H1 (cell line): Measurements from ENCODE around the gene BABAM2. TPM values are rescaled to one million over a fixed set of nuclear protein-coding genes. Genes with fewer than 3 reads are reported as not detected.

Source experiments
- CTCF ChIA-PET: fragments of 300-600 bp; sonication (Branson Sonifier 250); formaldehyde crosslinking; loops from one replicate; lab custom pipeline; 2021; ENCODE audit not compliant: partially characterized antibody; lab: Charles Lee
- POLR2A ChIA-PET: fragments of 300-600 bp; sonication (Branson Sonifier 250); formaldehyde crosslinking; loops from one replicate; lab custom pipeline; 2021; ENCODE audit warnings: inconsistent platforms; ENCODE audit not compliant: partially characterized antibody; lab: Charles Lee
- DNase-seq, 2 experiments: peaks; one replicate each; pipeline versions ENCODE4 v3.0.0 to v3.0.0-alpha.2; 2010 to 2022; ENCODE audit warnings: low spot score in 2 of 2, low read depth in 1 of 2, mixed read lengths in 1 of 2
- FAIRE-seq: peaks from 2 replicates; lab custom pipeline; 2011; peaks lifted over from hg19 to GRCh38; lab: Jason Lieb, UNC
- H2AFZ ChIP-seq: 2 replicates; pipeline ENCODE4 v1.8.1; 2012; ENCODE audit warnings: low read length, inconsistent platforms
- H2AK5ac ChIP-seq: 2 replicates; pipeline ENCODE4 v1.6.1; 2013; ENCODE audit warnings: low read depth, low read length
- H2BK120ac ChIP-seq: replicated peaks from 2 replicates; pipeline ENCODE3; 2013; ENCODE audit warnings: low read depth, low read length, inconsistent platforms
- H2BK12ac ChIP-seq: 2 replicates; pipeline ENCODE4 v1.6.1; 2013; ENCODE audit warnings: low read depth, low read length
- H2BK15ac ChIP-seq: 2 replicates; pipeline ENCODE4 v1.6.1; 2013; ENCODE audit warnings: low read length
- H2BK20ac ChIP-seq: 2 replicates; pipeline ENCODE4 v1.6.1; 2013; ENCODE audit warnings: low read length
- H2BK5ac ChIP-seq: 2 replicates; pipeline ENCODE4 v1.6.1; 2013; ENCODE audit warnings: low read depth, low read length
- H3K14ac ChIP-seq: 2 replicates; pipeline ENCODE4 v1.6.1; 2013; ENCODE audit warnings: inconsistent platforms; ENCODE audit not compliant: insufficient read length
- H3K18ac ChIP-seq: 2 replicates; pipeline ENCODE4 v1.6.1; 2013; ENCODE audit warnings: low read length; ENCODE audit errors: extremely low read depth
- H3K23ac ChIP-seq: 2 replicates; pipeline ENCODE4 v1.6.1; 2013; ENCODE audit warnings: inconsistent platforms; ENCODE audit not compliant: insufficient read length
- H3K23me2 ChIP-seq: 2 replicates; pipeline ENCODE4 v1.6.1; 2013; ENCODE audit warnings: low read depth, low read length
- H3K27ac ChIP-seq: 2 replicates; pipeline ENCODE4 v1.6.1; 2011; ENCODE audit warnings: low read depth, low read length, inconsistent platforms
- H3K27me3 ChIP-seq, 4 experiments: replicated peaks in 1 of 4; 1 replicate in 1 of 4; 2 replicates in 3 of 4; pipeline versions ENCODE4 v1.6.1 to v1.8.1; 2011 to 2013; ENCODE audit warnings: low read length in 3 of 4, mild to moderate bottlenecking in 3 of 4, inconsistent platforms in 2 of 4, mixed read lengths in 2 of 4, moderate library complexity in 1 of 4; ENCODE audit not compliant: control insufficient read depth in 3 of 4, insufficient read depth in 3 of 4; ENCODE audit errors: extremely low read depth in 1 of 4
- H3K36me3 ChIP-seq, 4 experiments: 2 replicates each; pipeline versions ENCODE4 v1.6.1 to v1.8.1; 2011 to 2013; ENCODE audit warnings: mild to moderate bottlenecking in 4 of 4, low read length in 3 of 4, moderate library complexity in 2 of 4, control low read depth in 1 of 4, inconsistent platforms in 1 of 4; ENCODE audit not compliant: insufficient read depth in 4 of 4, control insufficient read depth in 2 of 4
- H3K4ac ChIP-seq: replicated peaks from 2 replicates; pipeline ENCODE3; 2013; ENCODE audit warnings: low read length, low read depth, mixed read lengths, inconsistent platforms; ENCODE audit not compliant: insufficient read length
- H3K4me1 ChIP-seq, 4 experiments: replicated peaks in 1 of 4; 1 replicate in 1 of 4; 2 replicates in 3 of 4; pipeline versions ENCODE4 v1.6.1 to v1.8.1; 2011 to 2013; ENCODE audit warnings: low read length in 3 of 4, inconsistent platforms in 2 of 4, mixed read lengths in 1 of 4; ENCODE audit not compliant: insufficient read depth in 4 of 4, control insufficient read depth in 3 of 4
- H3K4me2 ChIP-seq, 2 experiments: 2 replicates each; pipeline versions ENCODE4 v1.6.1 to v1.8.1; 2011 to 2013; ENCODE audit warnings: low read depth in 2 of 2, low read length in 2 of 2, control low read depth in 1 of 2, inconsistent platforms in 1 of 2, mild to moderate bottlenecking in 1 of 2; ENCODE audit not compliant: insufficient read depth in 1 of 2
- H3K4me3 ChIP-seq, 4 experiments: fragments of 200-600, 300-600 bp in 1 of 4; sonication (generic), shearing (Covaris generic), sonication (Bioruptor Twin) in 1 of 4; 2 replicates each; pipeline versions ENCODE4 v1.5.1 to v1.8.1; 2011 to 2016; ENCODE audit warnings: low read length in 4 of 4, low read depth in 3 of 4, control low read depth in 2 of 4, inconsistent platforms in 2 of 4, mild to moderate bottlenecking in 2 of 4, mixed read lengths in 1 of 4, moderate library complexity in 1 of 4; ENCODE audit not compliant: insufficient read depth in 2 of 4; ENCODE audit errors: extremely low read depth in 1 of 4
- H3K56ac ChIP-seq: replicated peaks from 2 replicates; pipeline ENCODE3; 2013; ENCODE audit warnings: low read depth, mild to moderate bottlenecking, mixed read lengths, low read length, inconsistent platforms; ENCODE audit not compliant: insufficient read length
- H3K79me1 ChIP-seq: 2 replicates; pipeline ENCODE4 v1.6.1; 2013; ENCODE audit warnings: low read depth, low read length, control low read depth
- H3K79me2 ChIP-seq, 2 experiments: 2 replicates each; pipeline versions ENCODE4 v1.6.1 to v1.8.1; 2012 to 2013; ENCODE audit warnings: low read length in 2 of 2, mild to moderate bottlenecking in 2 of 2, inconsistent platforms in 1 of 2; ENCODE audit not compliant: insufficient read depth in 2 of 2, control insufficient read depth in 1 of 2
- H3K9ac ChIP-seq, 4 experiments: replicated peaks in 1 of 4; 1 replicate in 1 of 4; 2 replicates in 3 of 4; pipeline versions ENCODE4 v1.6.1 to v1.8.1; 2011 to 2013; ENCODE audit warnings: low read depth in 3 of 4, low read length in 3 of 4, control low read depth in 2 of 4, mild to moderate bottlenecking in 2 of 4, moderate library complexity in 2 of 4, inconsistent platforms in 1 of 4; ENCODE audit errors: extremely low read depth in 1 of 4
- H3K9me3 ChIP-seq, 2 experiments: 2 replicates each; pipeline versions ENCODE4 v1.6.1 to v1.8.1; 2012 to 2013; ENCODE audit warnings: mild to moderate bottlenecking in 2 of 2, moderate library complexity in 2 of 2, control low read depth in 1 of 2, inconsistent platforms in 1 of 2, low read depth in 1 of 2, low read length in 1 of 2, mixed read lengths in 1 of 2; ENCODE audit not compliant: insufficient read depth in 2 of 2
- H4K20me1 ChIP-seq, 2 experiments: replicated peaks in 1 of 2; 2 replicates each; pipeline versions ENCODE3 to v1.8.1; 2011 to 2013; ENCODE audit warnings: inconsistent platforms in 2 of 2, low read length in 2 of 2, mild to moderate bottlenecking in 1 of 2; ENCODE audit not compliant: insufficient read depth in 2 of 2, control insufficient read depth in 1 of 2
- H4K5ac ChIP-seq: 2 replicates; pipeline ENCODE4 v1.6.1; 2013; ENCODE audit warnings: low read length, low read depth, mixed read lengths, inconsistent platforms; ENCODE audit not compliant: insufficient read length
- H4K8ac ChIP-seq: 2 replicates; pipeline ENCODE4 v1.8.0; 2013; ENCODE audit warnings: mild to moderate bottlenecking, moderate library complexity, low read length, inconsistent platforms; ENCODE audit not compliant: insufficient read depth; ENCODE audit errors: extremely low read depth
- H4K91ac ChIP-seq: replicated peaks from 2 replicates; pipeline ENCODE3; 2013; ENCODE audit warnings: low read length, mixed read lengths, inconsistent platforms; ENCODE audit not compliant: insufficient read length
- CTCF ChIP-seq, 3 experiments: IDR thresholded peaks; 1 replicate in 2 of 3; 2 replicates in 1 of 3; pipeline versions ENCODE4 v1.5.1 to v1.6.1; 2011; ENCODE audit warnings: low read length in 3 of 3, mild to moderate bottlenecking in 3 of 3, inconsistent platforms in 2 of 3, low read depth in 1 of 3, moderate library complexity in 1 of 3; ENCODE audit not compliant: insufficient read depth in 1 of 3; ENCODE audit errors: control extremely low read depth in 1 of 3
- E2F6 ChIP-seq: IDR thresholded peaks from 2 replicates; pipeline ENCODE4 v1.6.1; 2012; ENCODE audit warnings: inconsistent platforms
- GABPA ChIP-seq: IDR thresholded peaks from 2 replicates; pipeline ENCODE4 v1.6.1; 2011; ENCODE audit warnings: mild to moderate bottlenecking, low read length, moderate library complexity, borderline replicate concordance; ENCODE audit not compliant: insufficient read depth
- GTF2F1 ChIP-seq: IDR thresholded peaks from 2 replicates; pipeline ENCODE4 v1.6.1; 2012; ENCODE audit warnings: low read depth, low read length, improper control_type of control experiment, borderline replicate concordance
- RNF2 ChIP-seq: fragments of 200-900, 300-1000 bp; sonication (generic); IDR thresholded peaks from 2 replicates; pipeline ENCODE4 v1.7.1; 2016; ENCODE audit warnings: borderline replicate concordance, low read depth, mild to moderate bottlenecking, antibody characterized with exemption, low read length; ENCODE audit not compliant: poor library complexity, severe bottlenecking; ENCODE audit errors: missing control alignments
- SAP30 ChIP-seq: fragments of 300-600 bp; sonication (generic); IDR thresholded peaks from 2 replicates; pipeline ENCODE4 v1.7.1; 2012; ENCODE audit warnings: low read length, moderate library complexity, mild to moderate bottlenecking, inconsistent platforms; ENCODE audit not compliant: insufficient read depth, insufficient replicate concordance
- TAF7 ChIP-seq: optimal IDR thresholded peaks from 2 replicates; pipeline ENCODE3; 2011; ENCODE audit warnings: low read depth, mild to moderate bottlenecking, inconsistent platforms, low read length, moderate library complexity, borderline replicate concordance
- WGBS, 2 experiments: shearing (Covaris generic) in 1 of 2; methylation state at CpG; one replicate each; pipeline versions ENCODE4 v1.1.6 to v1.1.7; 2013 to 2015; ENCODE audit warnings: low lambda C conversion rate in 2 of 2, mixed read lengths in 2 of 2, inconsistent platforms in 1 of 2, low coverage in 1 of 2, missing lambda C conversion rate in 1 of 2; ENCODE audit not compliant: insufficient replicate concordance in 2 of 2, insufficient coverage in 1 of 2, insufficient read length in 1 of 2; ENCODE audit errors: extremely low coverage in 1 of 2, missing lambda C conversion rate in 1 of 2; 5-methylcytosine and 5-hydroxymethylcytosine counted together
- polyA plus RNA-seq, 7 experiments: library from polyadenylated mRNA; depleted of rRNA in 3 of 7; stranded (reverse) in 5 of 7; unstranded in 2 of 7; fragments of >200 nt in 5 of 7; fragments of 200-250 nt in 2 of 7; gene quantifications; 1 replicate in 5 of 7; 2 replicates in 1 of 7; 4 replicates in 1 of 7; pipeline versions ENCODE4 v1.2.1 to v1.2.3, GENCODE V29; 2011 to 2013; ENCODE audit warnings: missing spikeins in 2 of 7, mixed read lengths in 2 of 7
- total RNA-seq: library from RNA; stranded (reverse); fragmentation: NEBNext Ultra II Directional; extraction: Animal tissue kit (Norgen Biotek cat#: 25700); gene quantifications from 2 replicates; pipeline ENCODE4 v1.2.1, GENCODE V29; 2021

The BABAM2 gene
- total and polyA plus RNA-seq, 2 of the 8 experiments (the other 6 are each of a cell fraction or from before 2014, with no cell fraction given): 15.8 to 20.9 TPM

- H3K18ac ChIP-seq: no peak overlapping the region
- DNase-seq (no peak), FAIRE-seq (no peak)
- H2AFZ ChIP-seq: no peak overlapping the region
- H2BK12ac ChIP-seq: no peak overlapping the region
- POLR2A ChIA-PET: no interaction called here
- H3K4me1 ChIP-seq: no peaks in the 10 kb centered on the region
- H2BK15ac ChIP-seq: no peak overlapping the region
- H3K23ac ChIP-seq: no peak overlapping the region
- no peak overlapping the region for H3K56ac ChIP-seq
- TF ChIP-seq GABPA: no peak
- no peak for TF ChIP-seq GTF2F1
- no peak for TF ChIP-seq E2F6
- no peak for TF ChIP-seq SAP30
- TF ChIP-seq CTCF (IDR thresholded peaks at IDR 0.05; ENCODE audit: control extremely low read depth in 1 of 3, insufficient read depth in 1 of 3, low read depth in 1 of 3, low read length in 3 of 3): no peak
- no peak for TF ChIP-seq RNF2
- no peak for TF ChIP-seq TAF7
- CTCF ChIA-PET: interaction anchor here (0.6 to 1.3 kb wide), 3 partner anchors 62 to 601 kb away, joined by 3 read pairs; no protein-coding TSS in a partner anchor
- no peak overlapping the region for H4K8ac ChIP-seq
- H2BK5ac ChIP-seq: no peak overlapping the region
- H4K5ac ChIP-seq: no peak overlapping the region
- no peak overlapping the region for H3K4me3 ChIP-seq
- H3K27me3 ChIP-seq: no peaks in the 10 kb centered on the region
- no peak overlapping the region for H4K91ac ChIP-seq
- no peak overlapping the region for H2BK120ac ChIP-seq
- H3K27ac ChIP-seq: no peak overlapping the region; the same call in 1 of the 2 replicates
- no peaks in the 10 kb centered on the region for H3K36me3 ChIP-seq
- no peak overlapping the region for H3K4ac ChIP-seq
- H3K14ac ChIP-seq: no peak overlapping the region
- H2BK20ac ChIP-seq: no peak overlapping the region
- no peak overlapping the region for H3K9ac ChIP-seq
- WGBS, 2 experiments: 85% methylated on average over 13 of the region's 13 CpGs; no CpG with 5 or more reads in 1 of the 2 experiments
- no peaks in the 10 kb centered on the region for H3K79me2 ChIP-seq
- no peaks in the 10 kb centered on the region for H3K79me1 ChIP-seq
- no peaks in the 10 kb centered on the region; the same call in 1 of the 2 replicates for H3K23me2 ChIP-seq
- no peak overlapping the region for H2AK5ac ChIP-seq
- H3K4me2 ChIP-seq: no peak overlapping the region
- H4K20me1 ChIP-seq: no peaks in the 10 kb centered on the region
- no peaks in the 10 kb centered on the region for H3K9me3 ChIP-seq
These were observed 329.3 kb downstream of the BABAM2 start for GRCh38 chr2:28219758-28220368.
